Measurements from ENCODE around the gene HPS4.

DNA sequence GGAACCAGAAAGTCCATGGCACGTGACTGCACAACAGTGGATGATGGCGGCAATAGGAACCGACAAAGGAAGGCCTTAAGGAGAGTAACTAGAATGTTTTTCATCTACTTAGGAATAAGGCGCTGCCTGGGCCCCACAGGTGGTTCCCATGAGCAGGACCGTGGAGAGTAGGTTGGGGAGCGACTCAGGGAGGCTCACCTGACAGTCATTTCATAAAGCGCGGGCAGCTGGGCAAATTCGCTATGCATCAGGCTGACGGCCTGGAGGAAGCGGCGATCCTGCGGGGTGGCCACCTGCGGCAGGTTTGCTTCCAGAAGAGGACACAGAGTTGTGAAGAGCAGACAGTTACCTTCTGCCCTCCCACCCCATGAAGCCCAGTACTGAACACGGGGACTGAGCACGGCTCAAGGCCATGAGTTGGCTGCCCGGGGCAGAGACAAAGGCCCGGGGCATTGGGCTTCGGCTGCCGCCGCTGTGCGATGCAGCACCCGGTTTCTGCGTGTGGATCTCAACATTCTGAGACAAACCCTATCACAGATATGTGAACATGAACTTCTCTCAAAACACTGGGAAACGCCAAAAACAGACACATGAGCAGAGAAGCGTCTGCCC is 25.8 kb downstream of the HPS4 start:
- no peak for TF ChIP-seq HCFC1 (IDR thresholded peaks at IDR 0.05; ENCODE audit: low read length)
- no peak for TF ChIP-seq BRCA1 (IDR thresholded peaks at IDR 0.05; ENCODE audit: low read depth, low read length)
- TF ChIP-seq RELA (IDR thresholded peaks at IDR 0.05; ENCODE audit: borderline replicate concordance, partially characterized antibody), result no peak
- TF ChIP-seq, protein P1, sequence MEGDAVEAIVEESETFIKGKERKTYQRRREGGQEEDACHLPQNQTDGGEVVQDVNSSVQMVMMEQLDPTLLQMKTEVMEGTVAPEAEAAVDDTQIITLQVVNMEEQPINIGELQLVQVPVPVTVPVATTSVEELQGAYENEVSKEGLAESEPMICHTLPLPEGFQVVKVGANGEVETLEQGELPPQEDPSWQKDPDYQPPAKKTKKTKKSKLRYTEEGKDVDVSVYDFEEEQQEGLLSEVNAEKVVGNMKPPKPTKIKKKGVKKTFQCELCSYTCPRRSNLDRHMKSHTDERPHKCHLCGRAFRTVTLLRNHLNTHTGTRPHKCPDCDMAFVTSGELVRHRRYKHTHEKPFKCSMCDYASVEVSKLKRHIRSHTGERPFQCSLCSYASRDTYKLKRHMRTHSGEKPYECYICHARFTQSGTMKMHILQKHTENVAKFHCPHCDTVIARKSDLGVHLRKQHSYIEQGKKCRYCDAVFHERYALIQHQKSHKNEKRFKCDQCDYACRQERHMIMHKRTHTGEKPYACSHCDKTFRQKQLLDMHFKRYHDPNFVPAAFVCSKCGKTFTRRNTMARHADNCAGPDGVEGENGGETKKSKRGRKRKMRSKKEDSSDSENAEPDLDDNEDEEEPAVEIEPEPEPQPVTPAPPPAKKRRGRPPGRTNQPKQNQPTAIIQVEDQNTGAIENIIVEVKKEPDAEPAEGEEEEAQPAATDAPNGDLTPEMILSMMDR (IDR thresholded peaks at IDR 0.05 in 2 of 3, conservative IDR thresholded peaks at IDR 0.05 in 1 of 3; ENCODE audit: control insufficient read depth in 2 of 3, extremely low read depth in 1 of 3, insufficient read depth in 1 of 3, low read depth in 3 of 3, low read length in 3 of 3), result no peak
- no peak for TF ChIP-seq GABPA (IDR thresholded peaks at IDR 0.05; ENCODE audit: low read depth)
- no peak for TF ChIP-seq SP1 (IDR thresholded peaks at IDR 0.05; ENCODE audit: low read depth, low read length)
- TF ChIP-seq CREB1 (IDR thresholded peaks at IDR 0.05; ENCODE audit: low read depth), result no peak
- TF ChIP-seq NBN (IDR thresholded peaks at IDR 0.05), result no peak
- no peak for TF ChIP-seq RFX5 (IDR thresholded peaks at IDR 0.05; ENCODE audit: low read depth, low read length)
- TF ChIP-seq, protein P2, sequence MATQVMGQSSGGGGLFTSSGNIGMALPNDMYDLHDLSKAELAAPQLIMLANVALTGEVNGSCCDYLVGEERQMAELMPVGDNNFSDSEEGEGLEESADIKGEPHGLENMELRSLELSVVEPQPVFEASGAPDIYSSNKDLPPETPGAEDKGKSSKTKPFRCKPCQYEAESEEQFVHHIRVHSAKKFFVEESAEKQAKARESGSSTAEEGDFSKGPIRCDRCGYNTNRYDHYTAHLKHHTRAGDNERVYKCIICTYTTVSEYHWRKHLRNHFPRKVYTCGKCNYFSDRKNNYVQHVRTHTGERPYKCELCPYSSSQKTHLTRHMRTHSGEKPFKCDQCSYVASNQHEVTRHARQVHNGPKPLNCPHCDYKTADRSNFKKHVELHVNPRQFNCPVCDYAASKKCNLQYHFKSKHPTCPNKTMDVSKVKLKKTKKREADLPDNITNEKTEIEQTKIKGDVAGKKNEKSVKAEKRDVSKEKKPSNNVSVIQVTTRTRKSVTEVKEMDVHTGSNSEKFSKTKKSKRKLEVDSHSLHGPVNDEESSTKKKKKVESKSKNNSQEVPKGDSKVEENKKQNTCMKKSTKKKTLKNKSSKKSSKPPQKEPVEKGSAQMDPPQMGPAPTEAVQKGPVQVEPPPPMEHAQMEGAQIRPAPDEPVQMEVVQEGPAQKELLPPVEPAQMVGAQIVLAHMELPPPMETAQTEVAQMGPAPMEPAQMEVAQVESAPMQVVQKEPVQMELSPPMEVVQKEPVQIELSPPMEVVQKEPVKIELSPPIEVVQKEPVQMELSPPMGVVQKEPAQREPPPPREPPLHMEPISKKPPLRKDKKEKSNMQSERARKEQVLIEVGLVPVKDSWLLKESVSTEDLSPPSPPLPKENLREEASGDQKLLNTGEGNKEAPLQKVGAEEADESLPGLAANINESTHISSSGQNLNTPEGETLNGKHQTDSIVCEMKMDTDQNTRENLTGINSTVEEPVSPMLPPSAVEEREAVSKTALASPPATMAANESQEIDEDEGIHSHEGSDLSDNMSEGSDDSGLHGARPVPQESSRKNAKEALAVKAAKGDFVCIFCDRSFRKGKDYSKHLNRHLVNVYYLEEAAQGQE (IDR thresholded peaks at IDR 0.05; ENCODE audit: low read depth, low read length), result no peak
- no peak for TF ChIP-seq TARDBP (IDR thresholded peaks at IDR 0.05; ENCODE audit: borderline replicate concordance)
- TF ChIP-seq JUNB (IDR thresholded peaks at IDR 0.05), result no peak
- TF ChIP-seq BACH1 (IDR thresholded peaks at IDR 0.05; ENCODE audit: borderline replicate concordance), result no peak
- TF ChIP-seq, protein P3, sequence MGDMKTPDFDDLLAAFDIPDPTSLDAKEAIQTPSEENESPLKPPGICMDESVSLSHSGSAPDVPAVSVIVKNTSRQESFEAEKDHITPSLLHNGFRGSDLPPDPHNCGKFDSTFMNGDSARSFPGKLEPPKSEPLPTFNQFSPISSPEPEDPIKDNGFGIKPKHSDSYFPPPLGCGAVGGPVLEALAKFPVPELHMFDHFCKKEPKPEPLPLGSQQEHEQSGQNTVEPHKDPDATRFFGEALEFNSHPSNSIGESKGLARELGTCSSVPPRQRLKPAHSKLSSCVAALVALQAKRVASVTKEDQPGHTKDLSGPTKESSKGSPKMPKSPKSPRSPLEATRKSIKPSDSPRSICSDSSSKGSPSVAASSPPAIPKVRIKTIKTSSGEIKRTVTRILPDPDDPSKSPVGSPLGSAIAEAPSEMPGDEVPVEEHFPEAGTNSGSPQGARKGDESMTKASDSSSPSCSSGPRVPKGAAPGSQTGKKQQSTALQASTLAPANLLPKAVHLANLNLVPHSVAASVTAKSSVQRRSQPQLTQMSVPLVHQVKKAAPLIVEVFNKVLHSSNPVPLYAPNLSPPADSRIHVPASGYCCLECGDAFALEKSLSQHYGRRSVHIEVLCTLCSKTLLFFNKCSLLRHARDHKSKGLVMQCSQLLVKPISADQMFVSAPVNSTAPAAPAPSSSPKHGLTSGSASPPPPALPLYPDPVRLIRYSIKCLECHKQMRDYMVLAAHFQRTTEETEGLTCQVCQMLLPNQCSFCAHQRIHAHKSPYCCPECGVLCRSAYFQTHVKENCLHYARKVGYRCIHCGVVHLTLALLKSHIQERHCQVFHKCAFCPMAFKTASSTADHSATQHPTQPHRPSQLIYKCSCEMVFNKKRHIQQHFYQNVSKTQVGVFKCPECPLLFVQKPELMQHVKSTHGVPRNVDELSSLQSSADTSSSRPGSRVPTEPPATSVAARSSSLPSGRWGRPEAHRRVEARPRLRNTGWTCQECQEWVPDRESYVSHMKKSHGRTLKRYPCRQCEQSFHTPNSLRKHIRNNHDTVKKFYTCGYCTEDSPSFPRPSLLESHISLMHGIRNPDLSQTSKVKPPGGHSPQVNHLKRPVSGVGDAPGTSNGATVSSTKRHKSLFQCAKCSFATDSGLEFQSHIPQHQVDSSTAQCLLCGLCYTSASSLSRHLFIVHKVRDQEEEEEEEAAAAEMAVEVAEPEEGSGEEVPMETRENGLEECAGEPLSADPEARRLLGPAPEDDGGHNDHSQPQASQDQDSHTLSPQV (IDR thresholded peaks at IDR 0.05), result no peak

Data from GM12878 (cell line).